ENCODE results near the gene OR4F6. TPM values are rescaled to one million over a fixed set of nuclear protein-coding genes. Genes with fewer than 3 reads are reported as not detected.

OR4F6 gene
- total and polyA plus RNA-seq, 4 donors = not detected

DNA sequence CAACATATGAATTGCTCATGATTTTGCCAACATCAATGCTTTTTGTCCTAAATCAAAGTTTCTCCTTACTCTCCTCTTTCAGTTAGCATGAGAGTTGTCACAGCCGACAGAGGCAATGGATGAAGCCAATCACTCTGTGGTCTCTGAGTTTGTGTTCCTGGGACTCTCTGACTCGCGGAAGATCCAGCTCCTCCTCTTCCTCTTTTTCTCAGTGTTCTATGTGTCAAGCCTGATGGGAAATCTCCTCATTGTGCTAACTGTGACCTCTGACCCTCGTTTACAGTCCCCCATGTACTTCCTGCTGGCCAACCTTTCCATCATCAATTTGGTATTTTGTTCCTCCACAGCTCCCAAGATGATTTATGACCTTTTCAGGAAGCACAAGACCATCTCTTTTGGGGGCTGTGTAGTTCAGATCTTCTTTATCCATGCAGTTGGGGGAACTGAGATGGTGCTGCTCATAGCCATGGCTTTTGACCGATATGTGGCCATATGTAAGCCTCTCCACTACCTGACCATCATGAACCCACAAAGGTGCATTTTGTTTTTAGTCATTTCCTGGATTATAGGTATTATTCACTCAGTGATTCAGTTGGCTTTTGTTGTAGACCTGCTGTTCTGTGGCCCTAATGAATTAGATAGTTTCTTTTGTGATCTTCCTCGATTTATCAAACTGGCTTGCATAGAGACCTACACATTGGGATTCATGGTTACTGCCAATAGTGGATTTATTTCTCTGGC, 2.5 kb downstream of the OR4F6 start:
- Histone ChIP-seq H3K27ac (ENCODE audit: low read depth in 1 of 2, low read length in 2 of 2) (no peak overlapping the region), H3K27me3 (ENCODE audit: control insufficient read depth in 4 of 4, insufficient read depth in 4 of 4, low read length in 3 of 4) (peaks cover 0 to 8% (median 3%) of the 10 kb centered on the region in 4 donors), H3K9ac (ENCODE audit: low read depth in 1 of 2, low read length in 2 of 2) (no peak overlapping the region), H3K4me3 (ENCODE audit: low read depth in 1 of 3, low read length in 3 of 3) (no peak overlapping the region), H3K36me3 (ENCODE audit: control insufficient read depth in 4 of 4, insufficient read depth in 3 of 4, low read depth in 1 of 4, low read length in 3 of 4) (no peaks in the 10 kb centered on the region), H3K9me3 (ENCODE audit: control insufficient read depth in 4 of 4, low read length in 3 of 4) (no peaks in the 10 kb centered on the region), H3K4me1 (ENCODE audit: control insufficient read depth in 4 of 4, insufficient read depth in 4 of 4, low read length in 3 of 4) (no peaks in the 10 kb centered on the region)
- 65% methylated on average over 6 of the region's 6 CpGs for WGBS
- TF ChIP-seq JUND (IDR thresholded peaks at IDR 0.05) (no peak), HNF4G (IDR thresholded peaks at IDR 0.05) (no peak), NR2F2 (IDR thresholded peaks at IDR 0.05) (no peak), TAF1 (conservative IDR thresholded peaks at IDR 0.05) (no peak), EGR1 (IDR thresholded peaks at IDR 0.05; ENCODE audit: low read depth in 2 of 2) (no peak), YY1 (IDR thresholded peaks at IDR 0.05) (no peak), HNF4A (conservative IDR thresholded peaks at IDR 0.05) (no peak), FOXA1 (IDR thresholded peaks at IDR 0.05) (no peak)
- TF ChIP-seq, protein P1, sequence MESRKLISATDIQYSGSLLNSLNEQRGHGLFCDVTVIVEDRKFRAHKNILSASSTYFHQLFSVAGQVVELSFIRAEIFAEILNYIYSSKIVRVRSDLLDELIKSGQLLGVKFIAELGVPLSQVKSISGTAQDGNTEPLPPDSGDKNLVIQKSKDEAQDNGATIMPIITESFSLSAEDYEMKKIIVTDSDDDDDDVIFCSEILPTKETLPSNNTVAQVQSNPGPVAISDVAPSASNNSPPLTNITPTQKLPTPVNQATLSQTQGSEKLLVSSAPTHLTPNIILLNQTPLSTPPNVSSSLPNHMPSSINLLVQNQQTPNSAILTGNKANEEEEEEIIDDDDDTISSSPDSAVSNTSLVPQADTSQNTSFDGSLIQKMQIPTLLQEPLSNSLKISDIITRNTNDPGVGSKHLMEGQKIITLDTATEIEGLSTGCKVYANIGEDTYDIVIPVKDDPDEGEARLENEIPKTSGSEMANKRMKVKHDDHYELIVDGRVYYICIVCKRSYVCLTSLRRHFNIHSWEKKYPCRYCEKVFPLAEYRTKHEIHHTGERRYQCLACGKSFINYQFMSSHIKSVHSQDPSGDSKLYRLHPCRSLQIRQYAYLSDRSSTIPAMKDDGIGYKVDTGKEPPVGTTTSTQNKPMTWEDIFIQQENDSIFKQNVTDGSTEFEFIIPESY (IDR thresholded peaks at IDR 0.05) = no peak
- TF ChIP-seq, protein P2, sequence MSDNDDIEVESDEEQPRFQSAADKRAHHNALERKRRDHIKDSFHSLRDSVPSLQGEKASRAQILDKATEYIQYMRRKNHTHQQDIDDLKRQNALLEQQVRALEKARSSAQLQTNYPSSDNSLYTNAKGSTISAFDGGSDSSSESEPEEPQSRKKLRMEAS (IDR thresholded peaks at IDR 0.05) = no peak
- TF ChIP-seq, protein P3, sequence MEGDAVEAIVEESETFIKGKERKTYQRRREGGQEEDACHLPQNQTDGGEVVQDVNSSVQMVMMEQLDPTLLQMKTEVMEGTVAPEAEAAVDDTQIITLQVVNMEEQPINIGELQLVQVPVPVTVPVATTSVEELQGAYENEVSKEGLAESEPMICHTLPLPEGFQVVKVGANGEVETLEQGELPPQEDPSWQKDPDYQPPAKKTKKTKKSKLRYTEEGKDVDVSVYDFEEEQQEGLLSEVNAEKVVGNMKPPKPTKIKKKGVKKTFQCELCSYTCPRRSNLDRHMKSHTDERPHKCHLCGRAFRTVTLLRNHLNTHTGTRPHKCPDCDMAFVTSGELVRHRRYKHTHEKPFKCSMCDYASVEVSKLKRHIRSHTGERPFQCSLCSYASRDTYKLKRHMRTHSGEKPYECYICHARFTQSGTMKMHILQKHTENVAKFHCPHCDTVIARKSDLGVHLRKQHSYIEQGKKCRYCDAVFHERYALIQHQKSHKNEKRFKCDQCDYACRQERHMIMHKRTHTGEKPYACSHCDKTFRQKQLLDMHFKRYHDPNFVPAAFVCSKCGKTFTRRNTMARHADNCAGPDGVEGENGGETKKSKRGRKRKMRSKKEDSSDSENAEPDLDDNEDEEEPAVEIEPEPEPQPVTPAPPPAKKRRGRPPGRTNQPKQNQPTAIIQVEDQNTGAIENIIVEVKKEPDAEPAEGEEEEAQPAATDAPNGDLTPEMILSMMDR (IDR thresholded peaks at IDR 0.05; ENCODE audit: low read depth, low read length, missing input control) = no peak
- no peak for DNase-seq (ENCODE audit: low spot score)

DNA sequence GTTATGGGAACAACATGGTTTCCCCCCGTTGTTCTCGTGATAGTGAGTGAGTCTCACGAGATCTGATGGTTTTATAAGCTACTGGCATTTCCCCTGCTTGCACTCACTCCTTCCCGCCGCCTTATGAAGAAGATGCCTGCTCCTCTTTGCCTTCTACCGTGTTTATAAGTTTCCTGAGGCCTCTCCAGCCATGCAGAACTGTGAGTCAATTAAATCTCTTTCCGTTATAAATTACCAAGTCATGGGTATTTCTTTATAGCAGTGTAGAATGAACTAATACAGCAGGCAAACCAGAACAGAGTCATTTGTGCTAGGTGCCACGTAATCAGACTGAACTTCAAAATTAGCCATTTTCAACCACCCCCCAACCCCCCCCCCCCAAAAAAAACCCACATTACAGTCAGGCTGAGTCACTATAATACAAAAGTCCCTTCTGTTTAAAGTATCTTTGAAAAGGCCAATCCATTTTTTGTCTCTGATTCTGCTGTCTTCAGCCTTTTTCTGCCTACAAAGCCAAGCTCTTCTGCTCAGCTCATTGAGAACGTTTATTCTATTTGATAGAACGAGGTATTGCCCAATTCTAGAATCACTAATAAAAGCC, 4.1 kb downstream of the OR4F6 start:
- Histone ChIP-seq H3K9me3 (ENCODE audit: control insufficient read depth in 4 of 4, low read length in 3 of 4) (no peaks in the 10 kb centered on the region), H3K27me3 (ENCODE audit: control insufficient read depth in 4 of 4, insufficient read depth in 4 of 4, low read length in 3 of 4) (peaks cover 0 to 7% (median under 1%) of the 10 kb centered on the region in 4 donors), H3K27ac (ENCODE audit: low read depth in 1 of 2, low read length in 2 of 2) (no peak overlapping the region), H3K4me3 (ENCODE audit: low read depth in 1 of 3, low read length in 3 of 3) (no peak overlapping the region), H3K36me3 (ENCODE audit: control insufficient read depth in 4 of 4, insufficient read depth in 3 of 4, low read depth in 1 of 4, low read length in 3 of 4) (no peaks in the 10 kb centered on the region), H3K9ac (ENCODE audit: low read depth in 1 of 2, low read length in 2 of 2) (no peak overlapping the region), H3K4me1 (ENCODE audit: control insufficient read depth in 4 of 4, insufficient read depth in 4 of 4, low read length in 3 of 4) (no peaks in the 10 kb centered on the region)
- WGBS = 62% methylated on average over 10 of the region's 10 CpGs
- no peak for DNase-seq (ENCODE audit: low spot score)
- TF ChIP-seq HNF4A (conservative IDR thresholded peaks at IDR 0.05) (no peak), TAF1 (conservative IDR thresholded peaks at IDR 0.05) (no peak), GABPA (IDR thresholded peaks at IDR 0.05 in 1 of 2, conservative IDR thresholded peaks at IDR 0.05 in 1 of 2) (no peak), RXRA (IDR thresholded peaks at IDR 0.05) (no peak), SP1 (IDR thresholded peaks at IDR 0.05) (no peak), NR2F2 (IDR thresholded peaks at IDR 0.05) (no peak), EGR1 (IDR thresholded peaks at IDR 0.05; ENCODE audit: low read depth in 2 of 2) (no peak), JUND (IDR thresholded peaks at IDR 0.05) (no peak), FOXA1 (IDR thresholded peaks at IDR 0.05) (no peak), YY1 (IDR thresholded peaks at IDR 0.05) (no peak), RAD21 (IDR thresholded peaks at IDR 0.05) (no peak), FOXA2 (IDR thresholded peaks at IDR 0.05) (no peak)
- TF ChIP-seq, protein P4, sequence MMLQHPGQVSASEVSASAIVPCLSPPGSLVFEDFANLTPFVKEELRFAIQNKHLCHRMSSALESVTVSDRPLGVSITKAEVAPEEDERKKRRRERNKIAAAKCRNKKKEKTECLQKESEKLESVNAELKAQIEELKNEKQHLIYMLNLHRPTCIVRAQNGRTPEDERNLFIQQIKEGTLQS (IDR thresholded peaks at IDR 0.05) = no peak
- TF ChIP-seq, protein P2 (IDR thresholded peaks at IDR 0.05) = no peak
- TF ChIP-seq, protein P5, sequence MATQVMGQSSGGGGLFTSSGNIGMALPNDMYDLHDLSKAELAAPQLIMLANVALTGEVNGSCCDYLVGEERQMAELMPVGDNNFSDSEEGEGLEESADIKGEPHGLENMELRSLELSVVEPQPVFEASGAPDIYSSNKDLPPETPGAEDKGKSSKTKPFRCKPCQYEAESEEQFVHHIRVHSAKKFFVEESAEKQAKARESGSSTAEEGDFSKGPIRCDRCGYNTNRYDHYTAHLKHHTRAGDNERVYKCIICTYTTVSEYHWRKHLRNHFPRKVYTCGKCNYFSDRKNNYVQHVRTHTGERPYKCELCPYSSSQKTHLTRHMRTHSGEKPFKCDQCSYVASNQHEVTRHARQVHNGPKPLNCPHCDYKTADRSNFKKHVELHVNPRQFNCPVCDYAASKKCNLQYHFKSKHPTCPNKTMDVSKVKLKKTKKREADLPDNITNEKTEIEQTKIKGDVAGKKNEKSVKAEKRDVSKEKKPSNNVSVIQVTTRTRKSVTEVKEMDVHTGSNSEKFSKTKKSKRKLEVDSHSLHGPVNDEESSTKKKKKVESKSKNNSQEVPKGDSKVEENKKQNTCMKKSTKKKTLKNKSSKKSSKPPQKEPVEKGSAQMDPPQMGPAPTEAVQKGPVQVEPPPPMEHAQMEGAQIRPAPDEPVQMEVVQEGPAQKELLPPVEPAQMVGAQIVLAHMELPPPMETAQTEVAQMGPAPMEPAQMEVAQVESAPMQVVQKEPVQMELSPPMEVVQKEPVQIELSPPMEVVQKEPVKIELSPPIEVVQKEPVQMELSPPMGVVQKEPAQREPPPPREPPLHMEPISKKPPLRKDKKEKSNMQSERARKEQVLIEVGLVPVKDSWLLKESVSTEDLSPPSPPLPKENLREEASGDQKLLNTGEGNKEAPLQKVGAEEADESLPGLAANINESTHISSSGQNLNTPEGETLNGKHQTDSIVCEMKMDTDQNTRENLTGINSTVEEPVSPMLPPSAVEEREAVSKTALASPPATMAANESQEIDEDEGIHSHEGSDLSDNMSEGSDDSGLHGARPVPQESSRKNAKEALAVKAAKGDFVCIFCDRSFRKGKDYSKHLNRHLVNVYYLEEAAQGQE (IDR thresholded peaks at IDR 0.05) = no peak
- TF ChIP-seq, protein P1 (IDR thresholded peaks at IDR 0.05) = no peak

All from liver (tissue), 9 donors.